MM.1S (cell line): ENCODE data around the gene PIK3CD.

Source experiments
- CTCF ChIP-seq: fragments of 300-600 bp; sonication (generic); IDR thresholded peaks from 2 replicates; pipeline ENCODE4 v1.5.1; 2016; ENCODE audit warnings: antibody characterized with exemption, low read length, mixed read lengths
- EZH2 ChIP-seq: fragments of 300-600 bp; sonication (generic); optimal IDR thresholded peaks from 2 replicates; pipeline ENCODE3; 2017; ENCODE audit warnings: low read depth, mild to moderate bottlenecking, antibody characterized with exemption, low read length, mixed read lengths

GRCh38 chr1:9603766-9604753, 47.5 kb upstream of the PIK3CD start:
- TF ChIP-seq EZH2: no peak
- TF ChIP-seq CTCF: no peak
